NCI-H82 (cell line): ENCODE data around the gene DNAJC13.
"Not testable (repeated sequence)": the region's sequence is repeated elsewhere in the genome, so short reads cannot be mapped to it uniquely, and the experiment has no call there.

Source experiments
- DNase-seq: peaks from one replicate; lab custom pipeline; 2025; lab: John Stamatoyannopoulos, UW

Gene DNAJC13

GRCh38 chr3:132543011-132543739 is 125.9 kb downstream of the DNAJC13 start:
- no peak for DNase-seq

- DNase-seq = no peak
Observed at GRCh38 chr3:132544130-132544529, 126.8 kb downstream of the DNAJC13 start.

DNA sequence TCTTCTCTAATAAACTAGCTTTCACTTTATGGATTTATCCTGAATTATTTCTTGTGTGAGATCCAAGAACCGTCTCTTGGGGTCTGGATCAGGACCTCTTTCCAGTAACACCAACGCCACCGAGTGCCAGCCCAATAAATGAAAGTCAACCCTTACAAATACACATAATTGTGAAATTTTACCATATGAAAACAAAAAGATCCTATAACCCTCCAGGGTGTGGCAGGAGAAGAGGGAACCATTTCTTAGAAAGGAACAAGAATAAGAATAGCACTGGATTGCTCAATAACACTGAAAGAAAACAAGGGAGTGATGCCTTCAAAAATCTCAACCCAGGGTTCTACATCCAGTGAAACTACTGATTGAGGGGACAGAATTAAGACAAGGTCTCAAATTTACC is 128.2 kb downstream of the DNAJC13 start:
- DNase-seq = no peak

GRCh38 chr3:132549169-132549568 is 131.9 kb downstream of the DNAJC13 start:
- DNase-seq = no peak

GRCh38 chr3:132549890-132550578 is 132.7 kb downstream of the DNAJC13 start:
- DNase-seq = no peak

DNA sequence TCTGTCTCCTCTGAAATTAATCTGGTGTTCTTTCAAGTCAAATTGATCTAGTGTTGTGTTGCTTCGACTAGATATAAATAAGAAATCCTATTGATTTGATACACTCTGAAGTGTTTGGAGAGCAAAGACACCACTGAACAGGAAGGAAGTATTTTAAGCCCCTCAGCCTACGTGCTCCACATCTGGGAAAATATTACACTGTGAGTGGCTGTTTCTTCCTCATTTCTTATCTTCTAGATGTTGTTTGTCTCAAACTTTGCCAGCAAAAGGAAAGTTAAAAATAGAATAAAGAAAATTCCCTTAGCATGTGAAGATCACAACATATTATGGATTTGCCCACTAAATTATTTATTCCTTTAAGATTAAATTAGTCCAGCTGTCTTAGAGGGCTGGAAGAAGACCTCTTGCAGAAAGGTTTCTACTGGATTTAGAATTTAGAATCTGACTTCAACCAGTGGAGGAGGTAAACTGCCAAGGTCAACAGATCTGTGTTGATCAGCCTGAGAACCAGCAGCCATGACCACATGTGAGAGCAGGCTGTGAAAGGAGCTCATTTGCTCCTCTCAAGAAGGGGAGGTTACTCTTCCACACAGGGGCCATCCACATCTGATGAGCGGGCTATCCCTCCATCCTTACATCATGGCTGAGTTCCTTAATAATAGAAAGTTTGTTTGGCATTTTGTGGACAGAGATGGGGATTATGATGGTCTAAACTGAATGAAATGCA is 133.4 kb downstream of the DNAJC13 start:
- DNase-seq = no peak

DNA sequence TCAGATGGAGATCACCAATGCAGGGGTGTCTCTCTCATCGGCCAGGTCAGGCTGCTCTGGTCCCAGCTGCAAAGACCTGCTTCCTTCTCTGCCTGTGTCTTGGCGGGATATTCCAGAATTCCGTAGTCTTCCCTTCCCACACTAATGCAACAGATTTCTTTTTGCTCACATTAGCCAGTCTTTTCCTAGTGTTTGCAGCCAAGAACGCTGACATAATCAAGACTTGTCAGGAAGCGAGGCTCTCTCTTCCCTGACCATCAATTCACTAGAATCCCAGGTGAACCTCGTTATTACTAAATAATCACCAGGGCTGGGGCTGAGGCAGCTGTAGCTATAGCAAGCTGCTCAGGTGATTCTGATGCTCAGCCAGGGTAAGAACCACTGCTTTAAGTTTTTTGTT is 136.5 kb downstream of the DNAJC13 start:
- no peak for DNase-seq

DNA sequence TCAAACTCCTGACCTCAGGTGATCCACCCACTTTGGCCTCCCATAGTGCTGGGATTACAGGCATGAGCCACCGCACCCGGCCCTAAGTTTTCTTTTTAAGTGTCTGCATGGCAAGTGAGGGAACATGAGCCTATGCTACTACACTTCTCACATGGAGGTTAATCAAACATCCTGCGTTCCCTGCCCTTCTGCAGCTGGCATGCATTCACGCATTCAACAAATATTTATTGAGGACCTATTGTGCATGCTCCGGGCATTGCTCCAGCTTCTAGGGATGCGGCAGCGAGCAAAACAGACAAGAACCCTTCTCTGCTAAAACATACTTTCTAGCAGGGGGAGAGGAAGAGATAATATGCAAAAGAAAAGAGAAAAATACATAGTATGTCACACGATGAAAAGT is 137.1 kb downstream of the DNAJC13 start:
- no peak for DNase-seq

GRCh38 chr3:132555306-132556035 is 138.2 kb downstream of the DNAJC13 start:
- no peak for DNase-seq

DNA sequence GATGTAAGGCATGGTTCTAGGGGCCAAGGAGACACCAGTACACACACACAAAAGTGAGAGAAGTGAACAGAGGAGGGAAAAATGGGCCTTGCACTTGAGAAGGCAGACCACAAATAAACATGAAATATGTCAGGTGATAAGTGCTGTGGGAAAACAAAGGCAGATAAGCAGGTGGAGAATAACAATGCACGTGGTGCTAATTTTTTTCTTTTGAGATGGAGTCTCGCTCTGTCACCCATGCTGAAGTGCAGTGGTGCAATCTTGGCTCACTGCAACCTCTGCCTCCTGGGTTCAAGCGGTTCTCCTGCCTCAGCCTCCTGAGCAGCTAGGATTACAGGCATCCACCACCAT is 138.7 kb downstream of the DNAJC13 start:
- not testable (repeated sequence) for DNase-seq

- DNase-seq = peak; percentile 44
Observed at GRCh38 chr3:132556508-132557159, 139.3 kb downstream of the DNAJC13 start.

- DNase-seq = no peak
Observed at GRCh38 chr3:132561003-132561402, 143.7 kb downstream of the DNAJC13 start.

- DNase-seq = no peak
Observed at GRCh38 chr3:132563420-132564069, 146.2 kb downstream of the DNAJC13 start.

GRCh38 chr3:132564070-132564465 is 146.8 kb downstream of the DNAJC13 start:
- DNase-seq = no peak

DNA sequence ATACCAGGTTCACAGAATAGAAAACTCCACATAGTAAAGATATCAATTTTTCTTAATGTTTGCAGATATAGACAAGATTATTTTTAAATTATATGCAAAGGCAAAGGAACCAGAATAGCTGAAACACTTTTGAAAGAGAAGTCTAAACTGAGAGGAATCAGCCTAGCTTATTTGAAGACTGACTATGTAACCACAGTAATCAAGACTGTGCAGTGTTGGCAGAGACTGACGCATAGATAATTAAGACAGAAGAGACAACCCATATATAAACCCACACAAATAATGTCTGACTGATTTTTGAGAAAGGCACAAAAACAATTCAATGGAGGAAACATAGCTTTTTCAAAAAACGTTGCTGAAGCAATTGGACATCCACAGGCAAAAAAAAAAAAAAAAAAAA is 151.1 kb downstream of the DNAJC13 start:
- DNase-seq = no peak

GRCh38 chr3:132569153-132569552 is 151.9 kb downstream of the DNAJC13 start:
- no peak for DNase-seq

- DNase-seq = no peak
Observed at GRCh38 chr3:132569580-132569979, 152.3 kb downstream of the DNAJC13 start.

GRCh38 chr3:132570016-132570415 is 152.7 kb downstream of the DNAJC13 start:
- no peak for DNase-seq

GRCh38 chr3:132573797-132574211 is 156.5 kb downstream of the DNAJC13 start:
- no peak for DNase-seq

DNA sequence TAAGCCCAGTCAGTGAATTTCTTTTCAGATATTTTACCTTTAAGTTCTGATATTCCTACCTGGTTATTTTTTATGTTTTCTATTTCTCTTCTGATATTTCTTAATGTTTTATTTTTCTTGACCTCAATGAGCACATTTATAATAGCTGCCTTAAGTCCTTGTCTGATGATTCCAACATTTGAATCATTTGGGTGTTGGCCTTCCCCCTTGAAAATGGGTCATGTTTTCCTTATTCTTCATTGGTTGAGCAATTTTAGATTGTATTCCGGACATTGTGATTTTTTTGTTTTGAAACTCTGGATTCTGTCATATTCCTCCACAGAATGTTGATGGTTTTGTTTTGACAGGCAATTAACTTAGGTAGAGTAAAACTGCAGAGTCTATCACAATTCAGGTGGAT is 170.1 kb downstream of the DNAJC13 start:
- no peak for DNase-seq
